GM10266 (cell line): ENCODE results near the gene NBR1.
"Not testable (repeated sequence)": the region's sequence is repeated elsewhere in the genome, so short reads cannot be mapped to it uniquely, and the experiment has no call there.

ENCODE experiments used
- DNase-seq: peaks from one replicate; pipeline ENCODE4 v3.0.0; 2012; ENCODE audit errors: extremely low spot score
- TF ChIP-seq, protein P1 (sequence below): IDR thresholded peaks from 2 replicates; pipeline ENCODE4 v1.5.1; 2012; ENCODE audit warnings: mild to moderate bottlenecking, low read depth; ENCODE audit not compliant: control insufficient read depth, insufficient read depth; ENCODE audit errors: missing control alignments

The NBR1 gene

DNA sequence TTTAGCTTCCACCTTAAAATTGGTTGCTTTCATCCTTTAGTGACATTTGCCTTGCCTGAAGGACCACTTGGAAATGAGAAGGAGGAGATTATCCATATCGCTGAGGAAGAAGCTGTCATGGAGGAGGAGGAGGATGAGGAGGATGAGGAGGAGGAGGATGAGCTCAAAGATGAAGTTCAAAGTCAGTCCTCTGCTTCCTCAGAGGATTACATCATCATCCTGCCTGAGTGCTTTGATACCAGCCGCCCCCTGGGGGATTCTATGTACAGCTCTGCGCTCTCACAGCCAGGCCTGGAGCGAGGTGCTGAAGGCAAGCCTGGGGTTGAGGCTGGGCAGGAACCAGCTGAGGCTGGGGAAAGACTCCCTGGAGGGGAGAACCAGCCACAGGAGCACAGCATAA lies 29.1 kb downstream of the NBR1 start:
- TF ChIP-seq, protein P1, sequence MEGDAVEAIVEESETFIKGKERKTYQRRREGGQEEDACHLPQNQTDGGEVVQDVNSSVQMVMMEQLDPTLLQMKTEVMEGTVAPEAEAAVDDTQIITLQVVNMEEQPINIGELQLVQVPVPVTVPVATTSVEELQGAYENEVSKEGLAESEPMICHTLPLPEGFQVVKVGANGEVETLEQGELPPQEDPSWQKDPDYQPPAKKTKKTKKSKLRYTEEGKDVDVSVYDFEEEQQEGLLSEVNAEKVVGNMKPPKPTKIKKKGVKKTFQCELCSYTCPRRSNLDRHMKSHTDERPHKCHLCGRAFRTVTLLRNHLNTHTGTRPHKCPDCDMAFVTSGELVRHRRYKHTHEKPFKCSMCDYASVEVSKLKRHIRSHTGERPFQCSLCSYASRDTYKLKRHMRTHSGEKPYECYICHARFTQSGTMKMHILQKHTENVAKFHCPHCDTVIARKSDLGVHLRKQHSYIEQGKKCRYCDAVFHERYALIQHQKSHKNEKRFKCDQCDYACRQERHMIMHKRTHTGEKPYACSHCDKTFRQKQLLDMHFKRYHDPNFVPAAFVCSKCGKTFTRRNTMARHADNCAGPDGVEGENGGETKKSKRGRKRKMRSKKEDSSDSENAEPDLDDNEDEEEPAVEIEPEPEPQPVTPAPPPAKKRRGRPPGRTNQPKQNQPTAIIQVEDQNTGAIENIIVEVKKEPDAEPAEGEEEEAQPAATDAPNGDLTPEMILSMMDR: no peak
- no peak for DNase-seq

DNA sequence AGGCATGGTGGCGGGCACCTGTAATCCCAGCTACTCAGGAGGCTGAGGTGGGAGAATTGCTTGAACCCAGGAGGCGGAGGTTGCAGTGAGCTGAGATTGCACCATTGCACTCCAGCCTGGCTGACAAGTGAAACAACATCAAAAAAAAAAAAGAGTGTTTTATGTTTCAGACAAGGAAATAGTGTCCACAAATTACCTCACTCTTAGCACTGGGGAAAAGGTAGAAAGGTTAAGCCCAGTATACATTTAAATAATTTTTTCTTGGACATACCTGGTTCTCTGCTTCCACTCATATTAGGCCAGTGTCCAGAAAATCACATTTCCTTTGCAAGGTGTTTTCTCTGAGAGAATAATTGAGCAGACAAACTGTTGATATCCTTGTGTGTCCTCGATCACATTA lies 32.0 kb downstream of the NBR1 start:
- DNase-seq: not testable (repeated sequence)

GRCh38 chr17:43210576-43210975 lies 39.6 kb downstream of the NBR1 start:
- DNase-seq: no peak
- TF ChIP-seq, protein P1: no peak

DNA sequence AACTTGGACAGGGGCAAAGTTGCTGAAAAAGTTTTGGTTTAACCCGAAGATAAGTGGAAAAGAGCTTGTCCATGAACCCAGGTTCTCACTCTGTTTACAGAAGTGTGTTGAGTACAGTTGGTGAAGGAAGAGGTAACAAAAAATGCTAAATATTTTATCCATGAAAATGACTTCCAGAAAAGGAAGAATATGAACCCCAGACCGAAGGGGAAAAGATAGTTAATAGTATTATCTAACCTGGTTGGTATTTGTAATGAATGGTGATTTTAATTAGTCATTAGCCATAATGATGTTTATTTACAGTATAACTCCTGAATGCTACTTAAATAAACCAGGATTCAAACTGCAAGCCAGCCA lies 40.1 kb downstream of the NBR1 start:
- DNase-seq: no peak

GRCh38 chr17:43211480-43212402 lies 40.7 kb downstream of the NBR1 start, which contains the start of gene TMEM106A:
Gene TMEM106A (plus strand): TSS chr17:43211875. CDS start chr17:43213042, 1,167 bp downstream.
- peak; percentile 90 for DNase-seq
- TF ChIP-seq, protein P1: peak; percentile 33

More for the DNA sequence above, 40.1 kb downstream of the NBR1 start:
- TF ChIP-seq, protein P1: no peak

DNA sequence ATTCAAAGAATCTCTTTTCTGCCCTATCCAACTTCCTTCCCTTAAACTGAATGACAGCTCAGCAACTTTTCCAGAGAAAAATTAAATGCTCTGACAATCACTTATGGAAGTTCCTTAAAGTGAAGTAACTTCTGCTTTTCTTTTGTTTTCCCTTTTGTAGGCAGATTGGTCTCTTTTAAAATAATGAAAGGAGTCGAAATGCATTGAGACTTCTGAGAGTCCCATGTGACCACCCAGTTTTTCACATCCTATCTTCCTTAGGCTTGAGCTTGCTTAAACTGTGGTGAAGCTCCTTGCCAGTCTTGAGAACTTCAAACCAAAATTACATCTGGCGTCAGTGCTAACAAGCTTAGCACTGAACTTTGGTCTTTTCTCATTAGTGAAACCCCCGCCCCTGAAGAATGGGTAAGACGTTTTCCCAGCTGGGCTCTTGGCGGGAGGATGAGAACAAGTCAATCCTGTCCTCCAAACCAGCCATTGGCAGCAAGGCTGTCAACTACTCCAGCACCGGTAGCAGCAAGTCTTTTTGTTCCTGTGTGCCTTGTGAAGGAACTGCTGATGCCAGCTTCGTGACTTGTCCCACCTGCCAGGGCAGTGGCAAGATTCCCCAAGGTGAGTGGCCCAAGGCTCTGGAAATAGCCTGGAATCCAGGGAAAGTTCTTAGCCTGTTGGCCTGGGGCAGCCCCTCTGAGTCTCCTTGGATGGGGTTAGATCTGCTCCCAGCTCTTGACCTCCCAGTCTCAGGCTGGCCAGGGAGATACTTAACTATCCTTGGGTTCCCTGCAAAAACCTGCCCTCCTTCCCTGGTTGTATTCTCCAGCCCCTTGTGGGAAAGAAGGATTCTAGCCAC lies 41.9 kb downstream of the NBR1 start:
- peak; percentile 22 for DNase-seq
- TF ChIP-seq, protein P1: no peak

GRCh38 chr17:43213545-43213944 lies 42.5 kb downstream of the NBR1 start:
- TF ChIP-seq, protein P1: no peak
- DNase-seq: no peak
